T47D (cell line): ENCODE results near the gene CUL5.

Source experiments
- DNase-seq, 2 experiments: peaks; one replicate each; pipeline versions ENCODE4 v3.0.0 to v3.0.0-alpha.2; 2011 to 2012; ENCODE audit warnings: low read depth in 1 of 2, low spot score in 1 of 2
- JUND ChIP-seq: IDR thresholded peaks from 2 replicates; pipeline ENCODE4 v1.6.1; 2012; ENCODE audit warnings: low read depth
- in situ Hi-C: cut with HindIII; loops from 2 replicates; pipeline ENCODE4 v1.10.0; 2016; ENCODE audit warnings: low sequenced_read_pairs, low pct_unique_long_range_greater_than_20kb

Gene CUL5

GRCh38 chr11:108034034-108034433 lies 25.3 kb downstream of the CUL5 start:
- no peak for DNase-seq
- in situ Hi-C loops: no loop called here
- no peak for TF ChIP-seq JUND

GRCh38 chr11:108034952-108035351 lies 26.3 kb downstream of the CUL5 start:
- in situ Hi-C loops: no loop called here
- no peak for DNase-seq
- no peak for TF ChIP-seq JUND

- in situ Hi-C loops: no loop called here
- TF ChIP-seq JUND: no peak
- DNase-seq: no peak
Measured at GRCh38 chr11:108035690-108036089, 27.0 kb downstream of the CUL5 start.

GRCh38 chr11:108037211-108037610 lies 28.5 kb downstream of the CUL5 start:
- DNase-seq: no peak
- in situ Hi-C loops: no loop called here
- TF ChIP-seq JUND: no peak

- no peak for TF ChIP-seq JUND
- in situ Hi-C loops: no loop called here
- DNase-seq: no peak
Measured at GRCh38 chr11:108037636-108038035, 28.9 kb downstream of the CUL5 start.

GRCh38 chr11:108048269-108048668 lies 39.6 kb downstream of the CUL5 start:
- no peak for DNase-seq
- in situ Hi-C loops: no loop called here
- TF ChIP-seq JUND: no peak

GRCh38 chr11:108062336-108062735 lies 53.6 kb downstream of the CUL5 start:
- TF ChIP-seq JUND: no peak
- DNase-seq: no peak
- in situ Hi-C loops: no loop called here

GRCh38 chr11:108063410-108063809 lies 54.7 kb downstream of the CUL5 start:
- in situ Hi-C loops: no loop called here
- DNase-seq: no peak
- no peak for TF ChIP-seq JUND

- in situ Hi-C loops: no loop called here
- DNase-seq: no peak
- no peak for TF ChIP-seq JUND
Measured at GRCh38 chr11:108069947-108070346, 61.2 kb downstream of the CUL5 start.

GRCh38 chr11:108084811-108085210 lies 76.1 kb downstream of the CUL5 start:
- in situ Hi-C loops: no loop called here
- TF ChIP-seq JUND: no peak
- no peak for DNase-seq

GRCh38 chr11:108085672-108086071 lies 77.0 kb downstream of the CUL5 start:
- TF ChIP-seq JUND: no peak
- DNase-seq: no peak
- in situ Hi-C loops: no loop called here

GRCh38 chr11:108092134-108092533 lies 83.4 kb downstream of the CUL5 start:
- TF ChIP-seq JUND: no peak
- no peak for DNase-seq
- in situ Hi-C loops: no loop called here

GRCh38 chr11:108093128-108093904 lies 84.6 kb downstream of the CUL5 start:
- TF ChIP-seq JUND: no peak
- in situ Hi-C loops: no loop called here
- peak in 1 of 2 experiments; percentile 20 for DNase-seq

GRCh38 chr11:108097179-108097578 lies 88.5 kb downstream of the CUL5 start:
- no peak for DNase-seq
- no peak for TF ChIP-seq JUND

More at GRCh38 chr11:108097179-108097578, 88.5 kb downstream of the CUL5 start:
- in situ Hi-C loops: no loop called here
